Tibial nerve (tissue), 3 donors: ENCODE results near the gene VGLL4.

Source experiments
- CTCF ChIP-seq, 5 experiments: fragments of 200-600 bp in 3 of 5; fragments of 450-650 bp in 2 of 5; sonication (generic) in 3 of 5; IDR thresholded peaks; one replicate each; pipeline ENCODE4 v1.5.1; 2016 to 2019; ENCODE audit warnings: antibody characterized with exemption in 5 of 5, mild to moderate bottlenecking in 3 of 5, moderate library complexity in 2 of 5
- POLR2A ChIP-seq, 2 donors: fragments of 450-650 bp; IDR thresholded peaks; one replicate each; pipeline ENCODE4 v1.6.1; 2017; ENCODE audit warnings: antibody characterized with exemption in 2 of 2, mild to moderate bottlenecking in 2 of 2, moderate library complexity in 2 of 2

DNA sequence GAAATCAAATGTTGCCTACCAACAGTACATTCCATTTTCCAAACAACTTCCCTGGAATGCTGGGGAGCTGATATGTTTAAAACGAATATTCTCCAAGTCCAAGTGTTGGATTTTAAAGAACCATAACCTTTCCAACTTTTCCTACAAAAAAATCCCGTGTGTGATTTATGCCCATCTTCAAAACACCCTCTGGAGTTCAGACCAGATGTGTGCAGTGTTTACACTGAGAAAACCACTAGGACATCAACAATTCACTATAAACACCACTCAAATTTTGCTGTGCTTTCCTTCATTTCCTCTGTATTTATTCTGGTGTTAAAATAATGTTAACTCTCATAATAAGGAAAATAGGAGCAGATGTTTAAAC is 2.4 kb downstream of the VGLL4 start:
- TF ChIP-seq POLR2A (IDR thresholded peaks at IDR 0.05), result no peak
- no peak for TF ChIP-seq CTCF (IDR thresholded peaks at IDR 0.05)
